ENCODE results near the gene PDSS2. TPM values are rescaled to one million over a fixed set of nuclear protein-coding genes. Genes with fewer than 3 reads are reported as not detected.

The PDSS2 gene
- total and polyA plus RNA-seq, 2 of the 4 experiments (the other 2 are of a cell fraction), result 8.6 to 9.2 TPM

DNA sequence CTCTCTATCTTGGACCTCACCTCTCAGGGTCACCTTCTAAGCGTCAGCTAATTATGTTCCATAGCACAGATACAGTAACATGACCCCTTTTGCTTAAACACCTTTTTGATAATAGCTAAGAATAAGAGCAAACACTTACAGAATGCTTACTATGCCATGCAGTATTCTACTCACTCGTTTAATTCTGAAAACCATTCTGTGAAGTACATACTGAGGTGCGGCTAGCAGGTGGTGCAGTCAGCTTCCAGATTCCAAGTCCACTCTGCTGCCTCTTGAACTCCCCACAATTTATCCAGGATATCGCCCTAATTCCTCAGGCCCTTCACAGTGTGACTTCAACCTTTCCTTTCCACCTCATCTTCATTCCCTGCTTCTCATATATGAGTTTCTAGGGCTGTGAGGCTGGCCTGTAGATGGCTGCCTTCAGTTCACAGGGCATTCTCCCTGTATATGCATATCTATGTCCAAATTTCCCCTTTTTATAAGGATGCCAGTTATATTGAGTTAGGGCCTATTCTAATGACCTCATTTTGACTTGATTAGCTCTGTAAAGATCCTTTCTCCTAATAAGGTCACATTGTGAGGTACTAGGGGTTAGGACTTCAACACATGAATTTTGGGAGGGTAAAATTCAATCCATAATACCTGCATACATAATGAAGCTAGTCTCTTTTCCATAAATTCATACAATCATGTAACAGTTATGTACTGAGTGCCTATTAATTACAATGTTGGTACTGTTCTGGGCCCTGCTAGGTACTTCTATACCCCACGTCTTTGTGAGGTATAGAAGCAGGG lies 130.1 kb downstream of the PDSS2 start:
- intact Hi-C loops (cut with micrococcal nuclease) (loop anchor here (10.0 kb wide), 1 partner anchor 194 kb away; no protein-coding TSS in a partner anchor), in situ Hi-C loops (cut with MboI; ENCODE audit: low sequenced_read_pairs) (no loop called here), dilution Hi-C loops (cut with HindIII; ENCODE audit: low sequenced_read_pairs, unreplicated experiment) (no loop called here)
- no peaks in the 10 kb centered on the region for H3K27me3 ChIP-seq (ENCODE audit: control insufficient read depth, insufficient read depth, low read length)
- H2BK20ac ChIP-seq (ENCODE audit: low read depth, low read length), result no peak overlapping the region
- no peak overlapping the region for H3K14ac ChIP-seq (replicated peaks; ENCODE audit: low read depth, low read length)
- no peak overlapping the region for H3K18ac ChIP-seq (ENCODE audit: low read depth, low read length)
- H3K9ac ChIP-seq (ENCODE audit: low read depth, low read length), result no peak overlapping the region
- no peak for DNase-seq
- BruUV-seq (replicated peaks), result no TSS peak
- 0 out of 4 replicates have a peak, but pooled peaks cover 0 to 3% of the 10 kb centered on the region in 2 experiments for H3K79me1 ChIP-seq (ENCODE audit: low read depth in 1 of 2, low read length in 2 of 2)
- no peak overlapping the region for H2BK15ac ChIP-seq (ENCODE audit: low read depth, low read length)
- H4K20me1 ChIP-seq (ENCODE audit: insufficient read depth, low read length), result no peaks in the 10 kb centered on the region
- H2AK9ac ChIP-seq (replicated peaks; ENCODE audit: low read depth, low read length, poor library complexity), result no peak overlapping the region
- no peaks in the 10 kb centered on the region for H3K9me1 ChIP-seq (ENCODE audit: insufficient read depth, low read length)
- no peak overlapping the region for H3K4me2 ChIP-seq (ENCODE audit: low read depth, low read length)
- H3K27ac ChIP-seq (ENCODE audit: insufficient read depth, low read length), result no peak overlapping the region
- no peak overlapping the region for H4K8ac ChIP-seq (ENCODE audit: low read depth in 2 of 2, low read length in 2 of 2)
- H2BK5ac ChIP-seq (ENCODE audit: low read depth, low read length, poor library complexity, severe bottlenecking), result no peak overlapping the region
- H3K56ac ChIP-seq (ENCODE audit: extremely low read depth, insufficient read depth, low read length), result no peak overlapping the region
- H4K91ac ChIP-seq (ENCODE audit: insufficient read depth, low read depth, low read length), result no peak overlapping the region
- no peak for ATAC-seq (ENCODE audit: low read depth)
- no peak overlapping the region for H3K23ac ChIP-seq (ENCODE audit: low read depth, low read length)
- no peak overlapping the region for H2AK5ac ChIP-seq (ENCODE audit: low read depth, low read length)
- ChIA-PET CTCF (interaction anchor here (0.7 kb wide), 1 partner anchor 13 kb away, joined by 3 read pairs; no protein-coding TSS in a partner anchor), POLR2A (ENCODE audit: unreplicated experiment) (no interaction called here)
- H3K4me3 ChIP-seq (ENCODE audit: insufficient read depth, low read depth, low read length), result no peak overlapping the region
- no peak overlapping the region for H3K4ac ChIP-seq (ENCODE audit: low read depth, low read length)
- no peaks in the 10 kb centered on the region for H3K9me3 ChIP-seq (ENCODE audit: control insufficient read depth, insufficient read depth, low read length)
- H2BK120ac ChIP-seq (ENCODE audit: low read depth, low read length), result no peak overlapping the region
- no CpG with 5 or more reads among the region's 5 CpGs for WGBS, 2 experiments (ENCODE audit: extremely low coverage in 2 of 2, insufficient read length in 1 of 2)
- H4K5ac ChIP-seq (ENCODE audit: low read depth, low read length), result no peak overlapping the region
- H3K4me1 ChIP-seq (ENCODE audit: control insufficient read depth, insufficient read depth, low read length), result no peaks in the 10 kb centered on the region
- H3K36me3 ChIP-seq (ENCODE audit: control insufficient read depth, insufficient read depth, low read length), result no peaks in the 10 kb centered on the region
- no peak overlapping the region for H2AFZ ChIP-seq (replicated peaks; ENCODE audit: low read length, poor library complexity)
- TF ChIP-seq POLR2A (IDR thresholded peaks at IDR 0.05; ENCODE audit: low read depth, low read length) (no peak), RFX5 (IDR thresholded peaks at IDR 0.05; ENCODE audit: low read depth, low read length) (no peak), CEBPB (IDR thresholded peaks at IDR 0.05; ENCODE audit: low read depth, low read length) (no peak), SMC3 (IDR thresholded peaks at IDR 0.05; ENCODE audit: low read depth, low read length) (no peak), BHLHE40 (IDR thresholded peaks at IDR 0.05; ENCODE audit: low read depth, low read length) (no peak), FOS (IDR thresholded peaks at IDR 0.05; ENCODE audit: low read depth, low read length) (no peak), NFE2L2 (IDR thresholded peaks at IDR 0.05; ENCODE audit: low read depth, low read length) (no peak), MAFK (IDR thresholded peaks at IDR 0.05; ENCODE audit: low read depth, low read length) (no peak), MXI1 (IDR thresholded peaks at IDR 0.05; ENCODE audit: borderline replicate concordance, low read depth, low read length) (no peak), USF2 (IDR thresholded peaks at IDR 0.05; ENCODE audit: low read depth, low read length) (no peak), RAD21 (IDR thresholded peaks at IDR 0.05; ENCODE audit: low read length) (no peak), CHD1 (IDR thresholded peaks at IDR 0.05; ENCODE audit: low read depth, low read length) (no peak), RCOR1 (IDR thresholded peaks at IDR 0.05; ENCODE audit: insufficient replicate concordance, low read length) (no peak)
- TF ChIP-seq, protein P1, sequence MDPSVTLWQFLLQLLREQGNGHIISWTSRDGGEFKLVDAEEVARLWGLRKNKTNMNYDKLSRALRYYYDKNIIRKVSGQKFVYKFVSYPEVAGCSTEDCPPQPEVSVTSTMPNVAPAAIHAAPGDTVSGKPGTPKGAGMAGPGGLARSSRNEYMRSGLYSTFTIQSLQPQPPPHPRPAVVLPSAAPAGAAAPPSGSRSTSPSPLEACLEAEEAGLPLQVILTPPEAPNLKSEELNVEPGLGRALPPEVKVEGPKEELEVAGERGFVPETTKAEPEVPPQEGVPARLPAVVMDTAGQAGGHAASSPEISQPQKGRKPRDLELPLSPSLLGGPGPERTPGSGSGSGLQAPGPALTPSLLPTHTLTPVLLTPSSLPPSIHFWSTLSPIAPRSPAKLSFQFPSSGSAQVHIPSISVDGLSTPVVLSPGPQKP (IDR thresholded peaks at IDR 0.05; ENCODE audit: borderline replicate concordance, low read depth, low read length), result no peak
- TF ChIP-seq, protein P2, sequence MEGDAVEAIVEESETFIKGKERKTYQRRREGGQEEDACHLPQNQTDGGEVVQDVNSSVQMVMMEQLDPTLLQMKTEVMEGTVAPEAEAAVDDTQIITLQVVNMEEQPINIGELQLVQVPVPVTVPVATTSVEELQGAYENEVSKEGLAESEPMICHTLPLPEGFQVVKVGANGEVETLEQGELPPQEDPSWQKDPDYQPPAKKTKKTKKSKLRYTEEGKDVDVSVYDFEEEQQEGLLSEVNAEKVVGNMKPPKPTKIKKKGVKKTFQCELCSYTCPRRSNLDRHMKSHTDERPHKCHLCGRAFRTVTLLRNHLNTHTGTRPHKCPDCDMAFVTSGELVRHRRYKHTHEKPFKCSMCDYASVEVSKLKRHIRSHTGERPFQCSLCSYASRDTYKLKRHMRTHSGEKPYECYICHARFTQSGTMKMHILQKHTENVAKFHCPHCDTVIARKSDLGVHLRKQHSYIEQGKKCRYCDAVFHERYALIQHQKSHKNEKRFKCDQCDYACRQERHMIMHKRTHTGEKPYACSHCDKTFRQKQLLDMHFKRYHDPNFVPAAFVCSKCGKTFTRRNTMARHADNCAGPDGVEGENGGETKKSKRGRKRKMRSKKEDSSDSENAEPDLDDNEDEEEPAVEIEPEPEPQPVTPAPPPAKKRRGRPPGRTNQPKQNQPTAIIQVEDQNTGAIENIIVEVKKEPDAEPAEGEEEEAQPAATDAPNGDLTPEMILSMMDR (conservative IDR thresholded peaks at IDR 0.05; ENCODE audit: low read depth, low read length), result no peak

All from IMR-90 (cell line).